ENCODE measurements around the gene GADD45G. TPM values are rescaled to one million over a fixed set of nuclear protein-coding genes. Genes with fewer than 3 reads are reported as not detected.
A peak's percentile ranks its signal among the peaks of the same experiment; 100 is the strongest.

The GADD45G gene
- total RNA-seq, 2 experiments from 2014 or later, result 3.7 to 5.0 TPM

DNA sequence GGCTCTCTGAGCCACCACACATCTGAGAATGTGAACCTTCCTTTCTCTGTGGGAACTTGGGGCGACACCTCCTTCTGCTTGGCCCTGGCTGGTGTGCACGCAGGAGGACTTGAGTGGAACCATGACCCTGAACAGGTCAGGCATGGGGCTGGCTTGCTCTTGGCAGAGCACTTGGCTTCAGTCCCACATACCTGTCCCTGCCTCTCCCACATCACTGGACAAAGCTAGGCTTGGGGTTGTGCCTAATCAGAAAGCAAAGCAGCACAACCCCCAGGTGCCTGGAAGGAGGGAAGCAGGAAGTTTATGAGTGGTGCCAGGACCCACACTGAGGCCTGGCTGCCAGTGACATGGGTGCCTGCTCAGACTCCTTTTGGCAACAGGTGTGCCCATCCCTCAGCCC is 13.2 kb downstream of the GADD45G start:
- ChIA-PET CTCF (interaction anchor here (1.4 kb wide), 2 partner anchors 24 to 73 kb away, joined by 3 to 5 read pairs; no protein-coding TSS in a partner anchor), POLR2A (interaction anchor here (1.0 kb wide), 1 partner anchor 13 kb away, joined by 3 read pairs; the partner anchor contains the start of gene GADD45G)
- H3K27ac Mint-ChIP-seq, result no peak overlapping the region
- ATAC-seq, result no peak
- DNase-seq, result no peak
- H3K9me3 Mint-ChIP-seq, result no peaks in the 10 kb centered on the region
- H3K4me3 Mint-ChIP-seq, result no peak overlapping the region
- peaks cover 4% of the 10 kb centered on the region for H3K4me1 Mint-ChIP-seq (ENCODE audit: low read depth)
- intact Hi-C loops (cut with micrococcal nuclease), result no loop called here
- H3K36me3 Mint-ChIP-seq (ENCODE audit: low read depth), result no peaks in the 10 kb centered on the region
- TF ChIP-seq, protein P1, sequence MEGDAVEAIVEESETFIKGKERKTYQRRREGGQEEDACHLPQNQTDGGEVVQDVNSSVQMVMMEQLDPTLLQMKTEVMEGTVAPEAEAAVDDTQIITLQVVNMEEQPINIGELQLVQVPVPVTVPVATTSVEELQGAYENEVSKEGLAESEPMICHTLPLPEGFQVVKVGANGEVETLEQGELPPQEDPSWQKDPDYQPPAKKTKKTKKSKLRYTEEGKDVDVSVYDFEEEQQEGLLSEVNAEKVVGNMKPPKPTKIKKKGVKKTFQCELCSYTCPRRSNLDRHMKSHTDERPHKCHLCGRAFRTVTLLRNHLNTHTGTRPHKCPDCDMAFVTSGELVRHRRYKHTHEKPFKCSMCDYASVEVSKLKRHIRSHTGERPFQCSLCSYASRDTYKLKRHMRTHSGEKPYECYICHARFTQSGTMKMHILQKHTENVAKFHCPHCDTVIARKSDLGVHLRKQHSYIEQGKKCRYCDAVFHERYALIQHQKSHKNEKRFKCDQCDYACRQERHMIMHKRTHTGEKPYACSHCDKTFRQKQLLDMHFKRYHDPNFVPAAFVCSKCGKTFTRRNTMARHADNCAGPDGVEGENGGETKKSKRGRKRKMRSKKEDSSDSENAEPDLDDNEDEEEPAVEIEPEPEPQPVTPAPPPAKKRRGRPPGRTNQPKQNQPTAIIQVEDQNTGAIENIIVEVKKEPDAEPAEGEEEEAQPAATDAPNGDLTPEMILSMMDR (IDR thresholded peaks at IDR 0.05), result no peak
- no peaks in the 10 kb centered on the region for H3K27me3 Mint-ChIP-seq

DNA sequence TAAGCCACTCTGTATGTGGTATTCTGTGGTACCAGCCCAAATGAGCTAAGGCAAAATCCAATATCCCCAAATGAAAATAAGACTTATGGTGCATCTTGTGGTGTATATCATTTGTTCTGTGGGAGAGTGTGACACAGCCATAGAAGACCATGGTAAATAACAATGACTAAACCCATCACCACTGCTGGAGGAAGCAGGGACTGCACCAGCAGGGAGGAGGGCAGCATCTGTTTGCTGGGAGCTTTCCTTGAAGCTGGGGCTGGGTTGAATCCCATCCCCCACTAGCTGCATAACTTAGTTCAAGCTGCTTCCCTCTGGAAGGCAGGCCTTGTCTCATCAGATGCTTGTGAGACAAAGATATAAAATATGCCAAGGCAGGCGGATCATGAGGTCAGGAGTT is 14.2 kb downstream of the GADD45G start:
- H3K9me3 Mint-ChIP-seq, result no peaks in the 10 kb centered on the region
- ATAC-seq (peak; percentile 61), DNase-seq (no peak)
- no peak overlapping the region for H3K4me3 Mint-ChIP-seq
- intact Hi-C loops (cut with micrococcal nuclease), result no loop called here
- H3K4me1 Mint-ChIP-seq (ENCODE audit: low read depth), result peaks cover 4% of the 10 kb centered on the region
- H3K27me3 Mint-ChIP-seq, result no peaks in the 10 kb centered on the region
- H3K27ac Mint-ChIP-seq, result no peak overlapping the region
- TF ChIP-seq, protein P1 (IDR thresholded peaks at IDR 0.05), result no peak
- ChIA-PET POLR2A (interaction anchor here (1.0 kb wide), 1 partner anchor 14 kb away, joined by 3 read pairs; the partner anchor contains the start of gene GADD45G), CTCF (interaction anchor here (1.4 to 2.8 kb wide), 3 partner anchors 16 to 72 kb away, joined by 3 to 11 read pairs (median 6); no protein-coding TSS in a partner anchor)
- no peaks in the 10 kb centered on the region for H3K36me3 Mint-ChIP-seq (ENCODE audit: low read depth)

DNA sequence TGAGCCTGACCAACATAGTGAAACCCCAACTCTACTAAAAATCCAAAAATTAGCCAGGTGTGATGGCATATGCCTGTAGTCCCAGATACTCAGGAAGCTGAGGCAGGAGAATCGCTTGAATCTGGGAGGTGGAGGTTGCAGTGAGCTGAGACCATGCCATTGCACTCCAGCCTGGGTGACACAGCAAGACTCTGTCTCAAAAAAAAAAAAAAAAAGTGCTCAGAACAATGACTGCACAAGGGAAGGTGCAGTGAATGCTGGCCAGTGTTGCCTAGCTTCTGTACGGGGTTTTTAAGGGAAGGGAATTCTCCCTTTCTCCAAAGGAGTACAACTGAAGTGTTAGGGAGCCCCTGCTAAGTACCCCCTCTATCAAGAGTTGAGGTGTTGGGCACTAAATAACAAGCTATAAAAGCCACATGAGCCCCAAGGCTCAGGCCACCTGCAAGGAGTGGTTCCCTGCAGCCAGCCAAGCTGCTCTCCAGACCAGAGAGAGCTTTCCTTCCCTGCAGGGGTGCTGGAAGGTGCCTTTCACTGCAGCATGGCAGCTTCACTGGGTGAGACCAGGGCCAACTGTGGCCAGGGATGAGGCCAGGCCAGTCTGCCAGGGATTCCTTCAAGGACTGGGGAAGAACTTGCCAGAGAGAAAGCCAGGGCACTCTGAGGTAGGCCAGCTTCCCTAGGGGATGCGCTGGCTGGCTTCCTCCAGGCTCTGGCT is 14.8 kb downstream of the GADD45G start:
- no peaks in the 10 kb centered on the region for H3K4me1 Mint-ChIP-seq (ENCODE audit: low read depth)
- ChIA-PET POLR2A (interaction anchor here (1.1 kb wide), 1 partner anchor 9 kb away, joined by 3 read pairs; no protein-coding TSS in a partner anchor), CTCF (interaction anchor here (1.9 to 2.8 kb wide), 2 partner anchors 16 to 21 kb away, joined by 6 to 11 read pairs; no protein-coding TSS in a partner anchor)
- H3K36me3 Mint-ChIP-seq (ENCODE audit: low read depth), result no peaks in the 10 kb centered on the region
- H3K27me3 Mint-ChIP-seq, result no peaks in the 10 kb centered on the region
- no peak for DNase-seq
- no peak overlapping the region for H3K4me3 Mint-ChIP-seq
- intact Hi-C loops (cut with micrococcal nuclease), result no loop called here
- TF ChIP-seq, protein P1 (IDR thresholded peaks at IDR 0.05), result no peak
- no peaks in the 10 kb centered on the region for H3K9me3 Mint-ChIP-seq
- H3K27ac Mint-ChIP-seq, result no peak overlapping the region
- no peak for ATAC-seq

DNA sequence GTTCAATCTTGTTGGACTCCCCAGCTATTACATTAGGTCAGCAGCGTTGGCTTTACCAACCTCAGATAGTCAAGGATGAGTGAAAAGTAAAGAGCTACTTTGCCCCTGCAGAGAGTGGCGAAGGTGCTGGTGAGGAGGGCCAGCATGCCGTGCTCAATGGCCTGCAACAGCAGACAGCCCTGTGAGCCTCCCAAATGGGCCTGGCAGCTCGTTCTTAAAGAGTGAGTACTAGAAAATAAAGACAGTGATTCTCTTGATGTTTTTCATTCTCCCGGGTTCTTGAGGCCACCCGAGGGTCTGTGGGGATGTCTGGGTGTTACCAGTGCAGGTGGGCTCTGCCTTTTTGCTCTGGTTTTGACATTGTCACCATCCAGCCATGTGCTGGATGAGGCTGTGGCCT is 16.2 kb downstream of the GADD45G start:
- Mint-ChIP-seq H3K27me3 (no peaks in the 10 kb centered on the region), H3K36me3 (ENCODE audit: low read depth) (no peaks in the 10 kb centered on the region), H3K4me3 (no peak overlapping the region), H3K4me1 (ENCODE audit: low read depth) (no peaks in the 10 kb centered on the region), H3K27ac (no peak overlapping the region), H3K9me3 (no peaks in the 10 kb centered on the region)
- ChIA-PET CTCF (interaction anchor here (1.1 to 2.8 kb wide), 4 partner anchors 8 to 403 kb away, joined by 3 to 11 read pairs (median 4); no protein-coding TSS in a partner anchor), POLR2A (no interaction called here)
- DNase-seq, result no peak
- intact Hi-C loops (cut with micrococcal nuclease), result no loop called here
- TF ChIP-seq, protein P1 (IDR thresholded peaks at IDR 0.05), result no peak
- no peak for ATAC-seq

DNA sequence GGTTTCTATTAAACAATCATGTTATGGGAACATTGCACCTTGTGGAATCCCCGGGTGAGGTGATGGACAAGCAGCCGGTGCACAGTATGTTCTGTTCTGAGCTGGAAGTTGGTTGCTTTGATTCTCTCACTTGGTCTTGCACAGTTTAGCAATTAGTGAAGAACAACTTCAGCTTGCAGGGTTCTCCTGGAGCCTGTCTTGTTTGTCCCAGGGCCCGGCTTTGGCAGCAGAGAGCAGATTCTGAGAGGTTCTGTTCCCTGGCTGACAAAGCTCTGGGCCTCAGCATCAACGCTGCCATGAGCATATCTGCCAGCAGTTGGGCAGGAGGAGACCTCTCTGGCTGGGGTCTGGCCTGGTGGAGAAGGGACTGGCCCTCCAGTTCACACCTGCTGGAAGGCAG is 16.9 kb downstream of the GADD45G start:
- Mint-ChIP-seq H3K27me3 (no peaks in the 10 kb centered on the region), H3K27ac (no peak overlapping the region), H3K4me1 (ENCODE audit: low read depth) (no peaks in the 10 kb centered on the region), H3K36me3 (ENCODE audit: low read depth) (no peaks in the 10 kb centered on the region), H3K9me3 (no peaks in the 10 kb centered on the region), H3K4me3 (no peak overlapping the region)
- intact Hi-C loops (cut with micrococcal nuclease), result no loop called here
- no peak for ATAC-seq
- no peak for DNase-seq
- POLR2A ChIA-PET, result no interaction called here
- CTCF ChIA-PET, result interaction anchor here (1.1 to 2.8 kb wide), 4 partner anchors 8 to 403 kb away, joined by 3 to 11 read pairs (median 4); no protein-coding TSS in a partner anchor
- TF ChIP-seq, protein P1 (IDR thresholded peaks at IDR 0.05), result no peak

All from activated CD8-positive, alpha-beta T cell treated with anti-CD3 and anti-CD28 coated beads for 36 hours (primary cell).